GM23248 (cell line): Measurements from ENCODE around the gene SEMA3G.

Source experiments
- EZH2 ChIP-seq: fragments of 200-600 bp; sonication (generic); IDR thresholded peaks from 2 replicates; pipeline ENCODE4 v1.6.1; 2018; ENCODE audit warnings: antibody characterized with exemption, mild to moderate bottlenecking; ENCODE audit not compliant: insufficient read depth, poor library complexity, severe bottlenecking
- EZH2phosphoT487 ChIP-seq: fragments of 200-600 bp; sonication (generic); IDR thresholded peaks from 2 replicates; pipeline ENCODE4 v1.6.1; 2018; ENCODE audit warnings: antibody characterized with exemption, moderate library complexity, mild to moderate bottlenecking, low read depth; ENCODE audit not compliant: insufficient read depth

GRCh38 chr3:52454938-52455282 is 10.0 kb upstream of the SEMA3G start:
- TF ChIP-seq EZH2 (no peak), EZH2phosphoT487 (no peak)
